ENCODE results near the gene OPCML.
A peak's percentile ranks its signal among the peaks of the same experiment; 100 is the strongest.

OPCML gene

DNA sequence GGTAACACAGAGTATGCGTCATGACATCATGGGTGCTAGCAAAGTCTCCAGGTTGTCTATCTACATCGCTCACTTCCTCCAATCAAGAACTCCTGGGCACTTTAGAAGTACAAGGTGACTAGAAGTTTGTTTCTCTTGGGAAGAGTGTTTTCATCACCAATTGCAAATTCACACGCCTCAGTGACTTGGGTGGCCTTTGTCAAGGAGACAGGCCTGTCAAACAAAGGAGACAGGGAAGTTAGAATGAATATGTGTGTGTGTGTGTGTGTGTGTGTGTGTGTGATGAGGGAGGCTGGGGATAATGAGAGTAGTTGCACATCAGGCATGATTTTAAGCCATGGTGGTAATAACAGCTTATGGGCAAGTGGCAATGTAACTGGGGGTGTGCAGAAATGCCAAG lies 953.2 kb downstream of the OPCML start:
- DNase-seq (ENCODE audit: low read depth, low spot score) = no peak

DNA sequence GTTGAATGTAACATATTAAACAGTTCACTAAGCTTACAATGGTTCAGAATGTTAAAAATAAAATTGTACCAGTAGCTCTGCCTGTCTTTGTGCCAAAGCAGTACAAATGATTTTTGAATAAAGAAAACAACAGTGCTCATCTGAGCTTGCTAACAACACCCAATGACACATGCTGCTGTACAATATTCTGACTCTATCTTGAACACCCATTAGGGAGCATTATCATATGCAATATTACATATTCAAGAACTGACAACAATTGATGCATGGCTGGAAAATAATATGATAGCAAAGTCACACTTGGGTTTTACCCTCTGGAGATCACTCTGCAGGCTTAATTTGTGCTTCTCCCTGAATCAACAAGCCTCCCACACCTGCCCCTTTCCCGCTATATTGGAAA lies 953.7 kb downstream of the OPCML start:
- no peak for DNase-seq (ENCODE audit: low read depth, low spot score)

DNA sequence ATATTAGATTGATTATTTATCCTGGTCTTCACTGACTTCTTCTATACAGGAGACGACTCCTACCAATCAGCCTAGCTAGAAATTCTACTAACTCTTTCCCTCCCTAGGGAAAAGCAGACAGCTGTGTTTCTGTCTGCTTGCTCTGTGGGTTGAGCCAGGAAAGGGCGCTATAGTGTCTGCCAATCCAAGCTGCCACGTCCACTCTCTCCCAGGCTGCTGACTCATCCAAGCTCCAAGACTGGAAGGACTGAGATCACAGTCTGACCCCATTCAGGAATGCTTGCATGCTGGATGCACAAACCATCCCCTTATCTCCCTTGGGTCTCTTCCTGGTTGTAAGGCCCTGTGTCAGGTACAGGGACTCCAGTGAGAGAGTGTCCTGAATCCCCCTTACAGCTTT lies 955.6 kb downstream of the OPCML start:
- DNase-seq (ENCODE audit: low read depth, low spot score) = peak; percentile 61

- DNase-seq (ENCODE audit: low read depth, low spot score) = no peak
Measured at GRCh38 chr11:132564091-132564885, 968.0 kb downstream of the OPCML start.

- DNase-seq (ENCODE audit: low read depth, low spot score) = no peak
Measured at GRCh38 chr11:132563050-132563449, 969.3 kb downstream of the OPCML start.

DNA sequence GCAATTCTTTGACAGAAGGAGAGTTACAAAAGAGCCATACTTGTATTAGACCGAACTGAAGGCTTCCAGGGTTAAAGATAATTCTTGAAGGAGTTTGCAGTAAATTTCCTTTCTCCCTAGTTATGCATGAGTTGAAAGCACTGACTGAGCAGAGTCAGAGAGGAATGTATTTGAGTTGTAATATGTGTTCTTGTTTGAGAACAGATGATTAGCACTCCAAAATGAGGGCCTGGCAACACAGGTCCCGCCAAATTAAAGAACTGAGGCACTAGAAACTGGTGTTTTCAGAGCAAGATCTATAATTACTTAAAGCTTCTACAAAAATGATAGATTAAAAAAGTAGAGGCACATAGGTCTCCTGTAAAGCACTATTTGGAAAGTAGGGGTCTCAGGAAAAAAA lies 970.4 kb downstream of the OPCML start:
- no peak for DNase-seq (ENCODE audit: low read depth, low spot score)

DNA sequence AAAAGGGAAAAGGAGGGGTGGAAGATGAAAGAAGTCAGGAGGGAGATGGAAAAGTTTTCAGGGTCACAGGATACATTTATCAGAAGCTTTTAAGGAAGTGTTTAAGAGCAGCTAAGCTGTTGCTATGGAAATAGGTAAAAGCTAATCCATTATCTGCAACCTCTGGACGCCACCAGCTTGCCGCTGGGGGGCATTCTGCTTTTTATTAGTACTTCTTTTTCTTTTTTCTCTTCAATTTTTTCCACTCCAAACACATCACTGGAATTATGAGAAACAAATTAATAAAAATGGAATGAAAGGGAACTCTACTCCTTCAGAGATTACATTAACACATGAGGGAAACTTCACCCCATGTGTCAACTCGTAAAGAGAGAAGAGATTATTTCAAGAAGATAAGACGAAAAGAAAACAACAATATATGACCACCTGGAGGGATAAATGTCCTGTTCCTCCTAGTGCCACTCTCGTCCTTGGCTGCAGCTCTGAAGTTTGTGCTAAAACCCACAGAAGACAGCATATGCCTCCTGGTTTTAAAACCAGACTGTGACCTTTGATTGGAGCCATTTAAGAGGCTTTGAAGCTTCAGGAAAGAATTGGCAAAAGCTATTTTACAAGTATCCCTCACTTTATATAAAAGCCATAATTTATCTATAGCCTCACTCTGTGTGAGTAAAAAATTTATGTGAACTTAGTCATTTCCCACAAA lies 972.8 kb downstream of the OPCML start:
- DNase-seq (ENCODE audit: low read depth, low spot score) = no peak

GRCh38 chr11:132556316-132556715 lies 976.0 kb downstream of the OPCML start:
- DNase-seq (ENCODE audit: low read depth, low spot score) = no peak

GRCh38 chr11:132555617-132556016 lies 976.7 kb downstream of the OPCML start:
- no peak for DNase-seq (ENCODE audit: low read depth, low spot score)

GRCh38 chr11:132551016-132551415 lies 981.3 kb downstream of the OPCML start:
- no peak for DNase-seq (ENCODE audit: low read depth, low spot score)

DNA sequence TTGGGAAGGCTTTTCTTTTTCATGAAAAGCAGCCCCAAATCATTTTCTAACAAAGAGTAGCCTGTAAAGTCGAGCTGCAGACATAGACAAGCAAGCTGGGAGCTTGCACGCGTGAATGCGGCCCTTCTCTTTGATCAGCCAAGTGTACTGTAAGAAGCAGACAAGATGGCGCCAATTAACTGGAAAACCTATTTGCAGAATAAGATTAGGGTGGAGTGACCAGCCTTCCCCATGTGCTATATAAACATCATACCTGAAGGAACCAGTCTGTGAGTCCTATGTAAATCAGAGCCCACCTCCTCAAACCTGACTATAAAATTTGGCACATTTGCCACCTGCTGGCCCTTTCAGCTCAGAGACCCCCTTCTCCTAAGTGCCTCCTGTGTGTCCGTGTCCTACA lies 982.7 kb downstream of the OPCML start:
- no peak for DNase-seq (ENCODE audit: low read depth, low spot score)

DNA sequence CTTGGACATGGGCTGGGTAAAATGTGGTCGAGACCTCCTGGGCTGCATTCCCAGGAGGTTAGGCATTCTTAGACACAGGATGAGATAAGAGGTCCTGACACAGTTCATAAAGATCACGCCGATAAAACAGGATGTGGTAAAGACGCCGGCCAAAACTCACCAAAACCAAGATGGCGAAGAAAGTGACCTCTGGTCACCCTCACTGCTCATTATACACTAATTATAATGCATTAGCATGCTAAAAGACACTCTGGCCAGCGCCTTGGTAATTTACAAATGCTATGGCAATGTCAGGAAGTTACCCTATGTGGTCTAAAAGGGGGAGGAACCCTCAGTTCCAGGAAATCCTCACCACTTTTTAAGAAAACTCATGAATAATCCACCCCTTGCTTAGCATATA lies 983.3 kb downstream of the OPCML start:
- DNase-seq (ENCODE audit: low read depth, low spot score) = no peak

GRCh38 chr11:132544007-132544406 lies 988.3 kb downstream of the OPCML start:
- no peak for DNase-seq (ENCODE audit: low read depth, low spot score)

GRCh38 chr11:132541794-132542193 lies 990.5 kb downstream of the OPCML start:
- DNase-seq (ENCODE audit: low read depth, low spot score) = no peak

GRCh38 chr11:132540581-132540980 lies 991.7 kb downstream of the OPCML start:
- no peak for DNase-seq (ENCODE audit: low read depth, low spot score)

GRCh38 chr11:132539590-132540368 lies 992.5 kb downstream of the OPCML start:
- no peak for DNase-seq (ENCODE audit: low read depth, low spot score)

DNA sequence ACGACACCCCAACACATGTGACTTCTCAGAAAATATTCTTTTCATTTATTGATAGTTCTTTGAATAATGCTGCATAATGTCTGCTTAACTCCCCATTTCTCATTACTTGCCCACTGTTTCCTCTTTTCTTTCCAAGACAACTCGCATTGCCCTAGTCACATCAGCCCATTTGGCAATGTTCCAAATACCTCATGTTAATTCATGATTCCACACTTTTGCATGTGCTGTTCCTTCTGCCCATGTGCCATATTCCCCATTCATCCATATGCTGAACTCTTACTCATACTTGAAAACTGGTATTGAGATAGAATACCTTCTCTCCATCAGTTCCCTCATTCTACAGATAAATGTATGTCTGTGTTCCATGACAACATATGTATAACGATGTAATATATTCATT lies 993.7 kb downstream of the OPCML start:
- DNase-seq (ENCODE audit: low read depth, low spot score) = no peak

- DNase-seq (ENCODE audit: low read depth, low spot score) = no peak
Measured at GRCh38 chr11:132535830-132536229, 996.5 kb downstream of the OPCML start.

- no peak for DNase-seq (ENCODE audit: low read depth, low spot score)
Measured at GRCh38 chr11:132531921-132532320, 1000.4 kb downstream of the OPCML start.

- DNase-seq (ENCODE audit: low read depth, low spot score) = no peak
Measured at GRCh38 chr11:132528181-132528580, 1004.1 kb downstream of the OPCML start.

GRCh38 chr11:132523929-132524328 lies 1008.4 kb downstream of the OPCML start:
- no peak for DNase-seq (ENCODE audit: low read depth, low spot score)

- no peak for DNase-seq (ENCODE audit: low read depth, low spot score)
Measured at GRCh38 chr11:132520199-132520598, 1012.1 kb downstream of the OPCML start.
